ENCODE data around the gene SHANK1.

The SHANK1 gene

DNA sequence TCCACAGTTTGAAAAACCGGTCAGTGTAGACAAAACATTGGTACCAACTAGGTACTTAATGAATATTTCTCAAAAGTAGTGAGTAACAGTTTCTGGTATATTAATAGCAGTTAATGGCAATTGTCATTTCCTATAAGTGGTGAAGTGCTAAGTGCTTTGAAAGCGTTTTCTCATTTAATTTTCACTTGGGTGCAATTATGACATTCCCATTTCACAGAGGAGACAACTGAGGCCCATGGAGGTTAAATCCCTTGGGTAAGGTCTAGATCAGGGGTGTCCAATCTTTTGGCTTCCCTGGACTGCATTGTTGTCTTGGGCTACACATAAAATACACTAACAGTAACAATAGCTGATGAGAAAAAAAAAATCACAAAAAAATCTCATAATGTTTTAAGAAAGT is 79.2 kb downstream of the SHANK1 start:
- TF ChIP-seq EGR1 (IDR thresholded peaks at IDR 0.05) (no peak), NFIC (IDR thresholded peaks at IDR 0.05) (no peak), YY1 (IDR thresholded peaks at IDR 0.05; ENCODE audit: low read depth) (no peak), FOXM1 (IDR thresholded peaks at IDR 0.05; ENCODE audit: borderline replicate concordance, low read depth) (no peak), TAF1 (IDR thresholded peaks at IDR 0.05; ENCODE audit: low read depth) (no peak)

DNA sequence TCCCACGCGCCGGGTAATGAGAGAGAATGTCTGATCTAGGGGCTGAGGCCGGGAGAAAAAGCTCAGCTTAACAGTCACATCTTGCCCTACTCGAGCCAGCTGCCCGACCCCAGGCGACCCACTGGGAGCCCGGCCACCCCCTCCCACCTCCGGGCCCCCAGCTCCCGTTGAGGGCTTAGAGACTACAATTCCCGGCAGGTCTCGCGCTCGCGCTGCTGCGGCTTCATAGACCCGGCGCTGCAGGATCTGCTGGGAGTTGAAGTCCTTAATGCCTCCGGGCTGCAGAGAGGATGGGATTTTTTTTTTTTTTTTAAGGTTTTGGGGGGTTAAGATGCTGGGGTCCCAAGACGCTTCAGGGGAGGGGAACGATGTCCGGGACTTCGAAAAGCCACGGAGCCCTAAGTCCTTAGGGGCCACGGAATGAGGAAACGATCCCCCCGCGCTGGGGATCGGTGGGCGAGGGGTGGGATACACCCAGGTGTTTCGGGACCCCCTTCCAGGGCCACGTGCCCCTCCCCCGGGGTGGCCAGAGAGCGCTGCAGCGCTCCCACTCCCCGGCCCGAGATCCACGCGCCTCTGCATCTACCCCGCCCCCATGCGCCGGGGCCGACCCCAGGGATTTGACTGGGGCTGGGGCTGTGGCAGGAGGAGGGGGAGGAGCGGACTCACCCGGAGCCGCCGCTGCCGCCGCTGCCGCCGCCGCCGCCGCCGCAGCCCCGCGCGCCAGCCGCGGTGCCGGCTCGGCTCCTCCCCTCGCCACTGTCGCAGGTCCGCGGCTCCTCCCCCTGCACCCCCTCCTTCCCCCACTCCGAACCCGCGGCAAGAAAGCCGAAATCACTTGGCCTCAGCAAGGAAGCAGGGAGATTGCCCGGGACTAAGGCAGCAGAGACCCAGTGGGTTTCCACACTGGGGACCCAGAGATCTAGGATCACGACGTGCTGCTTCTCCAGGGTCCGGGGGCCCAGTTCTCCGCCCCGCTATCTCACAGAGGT is 80.2 kb downstream of the SHANK1 start, which contains the start of gene SYT3:
Gene SYT3 (minus strand): TSS at position 761 of the 992 bp plus-strand sequence. CDS start 2,470 bp downstream, outside the sequence.
- TF ChIP-seq EP300 (IDR thresholded peaks at IDR 0.05; ENCODE audit: borderline replicate concordance) (no peak), CEBPB (IDR thresholded peaks at IDR 0.05) (no peak), RAD21 (IDR thresholded peaks at IDR 0.05; ENCODE audit: low read depth) (no peak), TEAD4 (IDR thresholded peaks at IDR 0.05) (no peak), ZBTB7A (IDR thresholded peaks at IDR 0.05; ENCODE audit: low read depth) (no peak), TCF12 (IDR thresholded peaks at IDR 0.05; ENCODE audit: low read depth) (no peak), TAF1 (IDR thresholded peaks at IDR 0.05; ENCODE audit: low read depth) (no peak), EGR1 (IDR thresholded peaks at IDR 0.05) (no peak), CREB1 (IDR thresholded peaks at IDR 0.05; ENCODE audit: low read depth) (no peak), FOXM1 (IDR thresholded peaks at IDR 0.05; ENCODE audit: borderline replicate concordance, low read depth) (no peak), YY1 (IDR thresholded peaks at IDR 0.05; ENCODE audit: low read depth) (no peak), NFIC (IDR thresholded peaks at IDR 0.05) (no peak)
- TF ChIP-seq, protein P1, sequence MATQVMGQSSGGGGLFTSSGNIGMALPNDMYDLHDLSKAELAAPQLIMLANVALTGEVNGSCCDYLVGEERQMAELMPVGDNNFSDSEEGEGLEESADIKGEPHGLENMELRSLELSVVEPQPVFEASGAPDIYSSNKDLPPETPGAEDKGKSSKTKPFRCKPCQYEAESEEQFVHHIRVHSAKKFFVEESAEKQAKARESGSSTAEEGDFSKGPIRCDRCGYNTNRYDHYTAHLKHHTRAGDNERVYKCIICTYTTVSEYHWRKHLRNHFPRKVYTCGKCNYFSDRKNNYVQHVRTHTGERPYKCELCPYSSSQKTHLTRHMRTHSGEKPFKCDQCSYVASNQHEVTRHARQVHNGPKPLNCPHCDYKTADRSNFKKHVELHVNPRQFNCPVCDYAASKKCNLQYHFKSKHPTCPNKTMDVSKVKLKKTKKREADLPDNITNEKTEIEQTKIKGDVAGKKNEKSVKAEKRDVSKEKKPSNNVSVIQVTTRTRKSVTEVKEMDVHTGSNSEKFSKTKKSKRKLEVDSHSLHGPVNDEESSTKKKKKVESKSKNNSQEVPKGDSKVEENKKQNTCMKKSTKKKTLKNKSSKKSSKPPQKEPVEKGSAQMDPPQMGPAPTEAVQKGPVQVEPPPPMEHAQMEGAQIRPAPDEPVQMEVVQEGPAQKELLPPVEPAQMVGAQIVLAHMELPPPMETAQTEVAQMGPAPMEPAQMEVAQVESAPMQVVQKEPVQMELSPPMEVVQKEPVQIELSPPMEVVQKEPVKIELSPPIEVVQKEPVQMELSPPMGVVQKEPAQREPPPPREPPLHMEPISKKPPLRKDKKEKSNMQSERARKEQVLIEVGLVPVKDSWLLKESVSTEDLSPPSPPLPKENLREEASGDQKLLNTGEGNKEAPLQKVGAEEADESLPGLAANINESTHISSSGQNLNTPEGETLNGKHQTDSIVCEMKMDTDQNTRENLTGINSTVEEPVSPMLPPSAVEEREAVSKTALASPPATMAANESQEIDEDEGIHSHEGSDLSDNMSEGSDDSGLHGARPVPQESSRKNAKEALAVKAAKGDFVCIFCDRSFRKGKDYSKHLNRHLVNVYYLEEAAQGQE (IDR thresholded peaks at IDR 0.05; ENCODE audit: low read depth): no peak
- TF ChIP-seq, protein P2, sequence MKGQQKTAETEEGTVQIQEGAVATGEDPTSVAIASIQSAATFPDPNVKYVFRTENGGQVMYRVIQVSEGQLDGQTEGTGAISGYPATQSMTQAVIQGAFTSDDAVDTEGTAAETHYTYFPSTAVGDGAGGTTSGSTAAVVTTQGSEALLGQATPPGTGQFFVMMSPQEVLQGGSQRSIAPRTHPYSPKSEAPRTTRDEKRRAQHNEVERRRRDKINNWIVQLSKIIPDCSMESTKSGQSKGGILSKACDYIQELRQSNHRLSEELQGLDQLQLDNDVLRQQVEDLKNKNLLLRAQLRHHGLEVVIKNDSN (IDR thresholded peaks at IDR 0.05): no peak
- TF ChIP-seq, protein P3, sequence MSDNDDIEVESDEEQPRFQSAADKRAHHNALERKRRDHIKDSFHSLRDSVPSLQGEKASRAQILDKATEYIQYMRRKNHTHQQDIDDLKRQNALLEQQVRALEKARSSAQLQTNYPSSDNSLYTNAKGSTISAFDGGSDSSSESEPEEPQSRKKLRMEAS (IDR thresholded peaks at IDR 0.05): no peak

DNA sequence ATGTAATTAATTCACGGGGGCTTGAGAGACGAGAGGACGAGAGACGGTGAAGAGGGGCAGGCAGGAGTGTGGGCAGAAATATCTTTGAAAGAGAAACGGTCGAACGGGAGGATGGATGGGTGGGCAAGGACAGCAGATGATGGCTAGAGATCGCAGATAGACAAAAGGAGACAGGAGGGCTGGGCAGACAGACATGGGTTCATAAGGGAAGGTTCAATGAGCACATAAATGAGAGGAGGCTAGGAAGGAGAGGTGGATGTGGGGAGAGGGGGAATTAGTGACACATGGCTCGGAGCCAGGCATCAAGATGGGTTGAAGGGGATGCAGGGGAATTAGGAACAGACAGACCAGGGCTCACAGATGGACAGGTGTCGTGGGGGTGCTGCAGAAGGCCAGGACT is 81.0 kb downstream of the SHANK1 start:
- TF ChIP-seq, protein P1 (IDR thresholded peaks at IDR 0.05; ENCODE audit: low read depth): no peak
- TF ChIP-seq ZBTB7A (IDR thresholded peaks at IDR 0.05; ENCODE audit: low read depth) (no peak), RAD21 (IDR thresholded peaks at IDR 0.05; ENCODE audit: low read depth) (no peak), YY1 (IDR thresholded peaks at IDR 0.05; ENCODE audit: low read depth) (no peak), EP300 (IDR thresholded peaks at IDR 0.05; ENCODE audit: borderline replicate concordance) (no peak), EGR1 (IDR thresholded peaks at IDR 0.05) (no peak), CREB1 (IDR thresholded peaks at IDR 0.05; ENCODE audit: low read depth) (no peak), NFIC (IDR thresholded peaks at IDR 0.05) (no peak), CEBPB (IDR thresholded peaks at IDR 0.05) (no peak), TCF12 (IDR thresholded peaks at IDR 0.05; ENCODE audit: low read depth) (no peak), TEAD4 (IDR thresholded peaks at IDR 0.05) (no peak), TAF1 (IDR thresholded peaks at IDR 0.05; ENCODE audit: low read depth) (no peak), FOXM1 (IDR thresholded peaks at IDR 0.05; ENCODE audit: borderline replicate concordance, low read depth) (no peak)
- TF ChIP-seq, protein P3 (IDR thresholded peaks at IDR 0.05): no peak
- TF ChIP-seq, protein P2 (IDR thresholded peaks at IDR 0.05): no peak

DNA sequence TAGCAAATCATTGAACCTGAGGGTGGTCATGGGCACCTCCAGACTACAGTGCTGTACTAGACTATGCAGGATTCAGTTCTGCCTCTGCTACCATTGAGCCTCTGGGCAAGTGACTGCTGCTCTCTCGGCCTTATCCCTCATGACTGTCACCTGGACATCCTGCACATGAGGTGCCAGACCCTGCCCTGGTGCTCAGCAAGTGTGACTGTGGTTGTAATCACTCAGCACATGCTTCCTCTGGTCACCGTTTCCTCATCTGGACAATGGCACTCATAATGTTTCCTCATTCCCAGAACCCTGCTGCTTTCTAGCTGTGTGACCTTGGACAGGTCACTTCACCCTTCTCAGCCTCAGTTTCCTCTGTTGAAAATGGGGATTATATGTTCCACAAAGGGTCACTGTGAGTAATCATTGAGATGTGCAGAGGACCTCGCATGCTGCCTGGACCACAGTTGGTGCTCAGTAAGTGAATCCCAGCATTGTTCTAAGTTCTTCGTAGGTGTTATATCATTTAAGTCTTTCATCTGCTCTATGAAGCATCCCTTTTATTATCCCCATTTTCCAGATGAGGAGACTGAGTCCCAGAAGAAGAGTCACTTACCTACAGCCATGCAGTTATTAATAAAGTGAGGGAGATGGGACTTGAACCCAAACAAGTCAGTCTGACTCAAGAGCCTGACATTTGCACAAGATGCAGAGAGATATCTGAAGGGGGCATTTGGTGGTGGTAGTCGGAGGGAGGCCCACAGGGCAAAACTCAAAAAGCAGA is 83.1 kb downstream of the SHANK1 start:
- TF ChIP-seq YY1 (IDR thresholded peaks at IDR 0.05; ENCODE audit: low read depth): no peak
- TF ChIP-seq, protein P3 (IDR thresholded peaks at IDR 0.05): no peak
- no peak for TF ChIP-seq TAF1 (IDR thresholded peaks at IDR 0.05; ENCODE audit: low read depth)
- no peak for TF ChIP-seq FOXM1 (IDR thresholded peaks at IDR 0.05; ENCODE audit: borderline replicate concordance, low read depth)
- no peak for TF ChIP-seq ZBTB7A (IDR thresholded peaks at IDR 0.05; ENCODE audit: low read depth)
- TF ChIP-seq NFIC (IDR thresholded peaks at IDR 0.05): no peak
- TF ChIP-seq CEBPB (IDR thresholded peaks at IDR 0.05): no peak
- TF ChIP-seq TEAD4 (IDR thresholded peaks at IDR 0.05): no peak
- TF ChIP-seq RAD21 (IDR thresholded peaks at IDR 0.05; ENCODE audit: low read depth): no peak
- TF ChIP-seq CREB1 (IDR thresholded peaks at IDR 0.05; ENCODE audit: low read depth): no peak
- TF ChIP-seq, protein P2 (IDR thresholded peaks at IDR 0.05): no peak

Measured in Ishikawa (cell line).